Measurements from ENCODE around the gene C2CD5. TPM values are rescaled to one million over a fixed set of nuclear protein-coding genes. Genes with fewer than 3 reads are reported as not detected.
"Not testable (repeated sequence)": the region's sequence is repeated elsewhere in the genome, so short reads cannot be mapped to it uniquely, and the experiment has no call there.

Gene C2CD5
- total RNA-seq, 2 experiments from 2014 or later, result 48.5 to 54.2 TPM

DNA sequence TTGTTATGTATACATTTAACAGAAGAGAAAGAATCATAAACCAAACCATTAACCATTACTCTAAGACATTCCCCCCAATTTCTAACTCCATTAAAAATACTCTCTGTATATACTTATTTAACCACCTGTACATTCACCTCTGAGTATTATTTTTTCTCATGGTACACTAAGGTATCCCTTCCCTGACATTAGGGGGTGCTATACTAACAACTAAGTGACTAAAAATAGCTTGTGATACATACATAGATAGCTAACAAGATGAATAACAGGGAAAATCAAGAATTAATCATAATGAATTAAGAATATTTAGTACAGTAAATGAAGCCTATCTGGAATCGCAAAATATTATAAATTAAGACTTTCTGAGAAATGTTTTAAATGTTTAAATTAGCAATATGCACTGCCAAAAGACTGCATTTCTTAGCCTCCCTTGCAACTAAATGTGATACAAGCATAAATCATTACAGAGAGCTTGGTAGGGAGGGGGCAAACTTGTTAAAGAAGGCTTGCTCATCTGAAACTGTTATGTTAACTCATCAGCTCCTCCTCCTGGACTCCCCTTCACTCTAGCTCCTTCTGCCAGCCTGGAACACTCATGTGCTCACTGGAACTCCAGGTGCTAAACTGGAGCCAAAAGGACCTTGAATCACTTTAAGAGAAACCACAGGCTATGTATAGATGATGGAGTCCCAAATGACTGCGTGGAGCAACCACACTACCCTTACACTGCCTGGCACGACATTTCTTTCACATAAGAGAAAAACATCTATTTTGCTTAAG lies 14.9 kb downstream of the C2CD5 start:
- Mint-ChIP-seq H3K9me3 (no peaks in the 10 kb centered on the region), H3K4me3 (no peak overlapping the region), H3K4me1 (peaks cover 6% of the 10 kb centered on the region), H3K36me3 (peaks cover 26% of the 10 kb centered on the region), H3K27me3 (no peaks in the 10 kb centered on the region), H3K27ac (no peak overlapping the region)
- ATAC-seq (ENCODE audit: low read depth) (peak; percentile 74), DNase-seq (no peak)
- POLR2A ChIA-PET, result interaction anchor here (1.7 kb wide), 1 partner anchor 15 kb away, joined by 5 read pairs; the partner anchor contains the start of gene C2CD5

DNA sequence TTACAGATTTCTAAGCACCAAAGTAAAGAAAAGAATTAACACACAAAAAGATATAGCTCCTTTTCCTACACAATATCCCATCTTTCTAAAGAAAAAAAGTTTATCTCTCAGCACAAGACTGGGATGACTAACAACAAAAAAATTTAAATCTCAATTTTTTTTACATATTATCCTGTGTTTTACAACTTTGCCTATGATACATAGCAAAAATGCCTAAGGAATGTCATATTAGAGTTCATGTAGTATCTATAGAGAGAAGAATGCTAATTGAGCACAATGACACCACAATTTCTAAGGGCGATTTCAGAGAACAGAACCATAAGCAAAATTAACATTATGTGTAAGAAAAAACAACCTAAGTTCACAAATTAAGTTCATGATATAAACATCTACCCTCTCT lies 16.3 kb downstream of the C2CD5 start:
- peaks cover 5% of the 10 kb centered on the region for H3K4me1 Mint-ChIP-seq
- POLR2A ChIA-PET, result no interaction called here
- H3K27me3 Mint-ChIP-seq, result no peaks in the 10 kb centered on the region
- H3K4me3 Mint-ChIP-seq, result no peak overlapping the region
- DNase-seq (no peak), ATAC-seq (ENCODE audit: low read depth) (no peak)
- no peak overlapping the region for H3K27ac Mint-ChIP-seq
- H3K36me3 Mint-ChIP-seq, result peaks cover 22% of the 10 kb centered on the region
- no peaks in the 10 kb centered on the region for H3K9me3 Mint-ChIP-seq

GRCh38 chr12:22526836-22527235 lies 17.5 kb downstream of the C2CD5 start:
- no peak overlapping the region for H3K27ac Mint-ChIP-seq
- no peaks in the 10 kb centered on the region for H3K27me3 Mint-ChIP-seq
- ATAC-seq (ENCODE audit: low read depth), result no peak
- POLR2A ChIA-PET, result no interaction called here
- no peak overlapping the region for H3K4me3 Mint-ChIP-seq
- no peak for DNase-seq
- H3K36me3 Mint-ChIP-seq, result peaks cover 19% of the 10 kb centered on the region
- H3K4me1 Mint-ChIP-seq, result peaks cover 5% of the 10 kb centered on the region
- no peaks in the 10 kb centered on the region for H3K9me3 Mint-ChIP-seq

- peaks cover 11% of the 10 kb centered on the region for H3K36me3 Mint-ChIP-seq
- H3K27ac Mint-ChIP-seq, result no peak overlapping the region
- H3K4me1 Mint-ChIP-seq, result peaks cover 5% of the 10 kb centered on the region
- ATAC-seq (ENCODE audit: low read depth) (no peak), DNase-seq (no peak)
- POLR2A ChIA-PET, result interaction anchor here (0.9 kb wide), 1 partner anchor 19 kb away, joined by 3 read pairs; the partner anchor contains the start of gene C2CD5
- H3K27me3 Mint-ChIP-seq, result no peaks in the 10 kb centered on the region
- no peak overlapping the region for H3K4me3 Mint-ChIP-seq
- H3K9me3 Mint-ChIP-seq, result no peaks in the 10 kb centered on the region
These were observed 18.9 kb downstream of the C2CD5 start for GRCh38 chr12:22525426-22525825.

DNA sequence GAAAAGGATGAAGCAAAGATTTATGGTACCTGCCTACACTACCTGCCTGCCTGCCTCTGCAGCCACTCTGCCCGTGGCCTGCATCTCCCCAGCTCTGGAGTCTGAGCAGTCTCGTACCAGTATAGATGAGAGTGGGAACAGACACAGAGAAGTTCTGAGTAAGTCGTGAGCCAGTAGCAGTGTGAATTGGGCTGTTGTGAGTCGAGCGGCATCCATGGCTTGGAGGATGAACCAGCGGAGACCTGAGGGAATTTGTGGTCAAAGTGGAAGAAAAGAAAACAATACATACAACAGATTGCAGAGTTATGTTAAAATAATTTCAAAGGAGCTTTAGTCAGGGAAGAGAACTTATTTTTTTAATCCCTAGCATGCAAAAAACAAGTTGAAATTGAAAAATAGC lies 25.3 kb downstream of the C2CD5 start:
- ATAC-seq (ENCODE audit: low read depth), result no peak
- Mint-ChIP-seq H3K27ac (no peak overlapping the region), H3K36me3 (peaks cover 21% of the 10 kb centered on the region), H3K27me3 (no peaks in the 10 kb centered on the region), H3K9me3 (no peaks in the 10 kb centered on the region), H3K4me3 (no peak overlapping the region), H3K4me1 (no peaks in the 10 kb centered on the region)
- DNase-seq, result no peak
- POLR2A ChIA-PET, result interaction anchor here (0.6 kb wide), 1 partner anchor 21 kb away, joined by 4 read pairs; no protein-coding TSS in a partner anchor

DNA sequence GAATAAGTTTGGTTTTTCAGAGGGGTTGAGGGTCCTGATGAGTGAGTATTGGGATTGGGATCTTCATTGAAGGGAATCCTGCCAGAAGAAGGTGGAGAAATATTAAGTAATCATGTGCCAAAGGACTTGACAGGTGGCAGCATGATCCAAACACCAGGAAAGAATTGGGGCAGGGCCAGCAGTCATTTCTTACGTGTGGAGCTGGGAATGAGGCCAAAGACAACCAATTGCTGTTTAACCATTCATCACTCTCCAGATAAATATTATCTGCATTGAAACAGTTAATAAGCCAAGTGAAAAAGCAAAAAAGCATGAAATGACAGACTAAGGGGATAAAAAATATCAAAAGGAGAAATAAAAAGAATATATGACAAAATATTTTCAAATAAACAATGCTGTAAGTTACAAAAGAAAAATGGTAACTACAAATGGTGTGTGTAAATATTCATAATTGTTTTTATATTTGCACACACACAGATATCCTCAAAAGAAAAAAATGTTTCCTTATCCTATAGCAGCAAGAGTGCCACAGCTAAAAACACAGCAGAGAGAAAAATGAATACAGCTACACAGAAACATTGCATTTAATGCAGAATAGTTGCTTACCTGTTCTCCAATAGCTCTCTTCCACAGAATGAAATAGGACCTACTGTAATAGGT lies 26.2 kb downstream of the C2CD5 start:
- H3K4me3 Mint-ChIP-seq, result no peak overlapping the region
- no peaks in the 10 kb centered on the region for H3K9me3 Mint-ChIP-seq
- POLR2A ChIA-PET, result no interaction called here
- H3K36me3 Mint-ChIP-seq, result peaks cover 19% of the 10 kb centered on the region
- no peaks in the 10 kb centered on the region for H3K4me1 Mint-ChIP-seq
- ATAC-seq (ENCODE audit: low read depth) (no peak), DNase-seq (no peak)
- H3K27ac Mint-ChIP-seq, result no peak overlapping the region
- no peaks in the 10 kb centered on the region for H3K27me3 Mint-ChIP-seq

DNA sequence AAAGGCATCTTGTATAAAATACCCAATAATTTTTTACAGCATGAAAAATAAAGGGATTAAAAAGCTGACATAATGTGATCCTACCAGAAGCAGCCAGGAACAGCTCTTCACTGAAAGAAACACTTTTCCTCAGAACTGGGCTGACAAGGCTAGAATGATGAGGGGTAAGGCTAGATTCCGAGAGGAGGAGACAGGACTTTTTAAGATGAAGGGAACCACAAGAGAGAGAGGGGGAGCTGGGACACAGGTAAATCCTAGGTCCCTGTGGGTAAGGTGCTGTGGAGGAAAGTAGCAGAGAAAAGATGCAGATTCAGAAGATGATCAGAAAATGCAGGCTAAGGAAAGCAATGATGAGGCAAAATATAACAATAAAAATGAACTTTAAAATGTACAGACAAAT lies 29.5 kb downstream of the C2CD5 start:
- POLR2A ChIA-PET, result no interaction called here
- Mint-ChIP-seq H3K4me3 (no peak overlapping the region), H3K4me1 (no peaks in the 10 kb centered on the region), H3K27me3 (no peaks in the 10 kb centered on the region), H3K27ac (no peak overlapping the region), H3K9me3 (no peaks in the 10 kb centered on the region), H3K36me3 (peaks cover 15% of the 10 kb centered on the region)
- no peak for DNase-seq
- no peak for ATAC-seq (ENCODE audit: low read depth)

GRCh38 chr12:22505826-22506225 lies 38.5 kb downstream of the C2CD5 start:
- no peak for DNase-seq
- Mint-ChIP-seq H3K27me3 (no peaks in the 10 kb centered on the region), H3K36me3 (peaks cover 11% of the 10 kb centered on the region), H3K4me3 (no peak overlapping the region), H3K4me1 (peaks cover 1% of the 10 kb centered on the region), H3K27ac (no peak overlapping the region), H3K9me3 (no peaks in the 10 kb centered on the region)
- POLR2A ChIA-PET, result no interaction called here
- ATAC-seq (ENCODE audit: low read depth), result no peak

- Mint-ChIP-seq H3K9me3 (no peaks in the 10 kb centered on the region), H3K4me1 (no peaks in the 10 kb centered on the region), H3K4me3 (no peak overlapping the region), H3K27ac (no peak overlapping the region), H3K27me3 (no peaks in the 10 kb centered on the region), H3K36me3 (peaks cover 12% of the 10 kb centered on the region)
- ATAC-seq (ENCODE audit: low read depth) (no peak), DNase-seq (no peak)
- POLR2A ChIA-PET, result no interaction called here
These were observed 44.2 kb downstream of the C2CD5 start for GRCh38 chr12:22500100-22500499.

GRCh38 chr12:22499445-22499844 lies 44.9 kb downstream of the C2CD5 start:
- DNase-seq (no peak), ATAC-seq (ENCODE audit: low read depth) (no peak)
- Mint-ChIP-seq H3K36me3 (peaks cover 8% of the 10 kb centered on the region), H3K27me3 (no peaks in the 10 kb centered on the region), H3K9me3 (no peaks in the 10 kb centered on the region), H3K27ac (no peak overlapping the region), H3K4me1 (no peaks in the 10 kb centered on the region), H3K4me3 (no peak overlapping the region)
- POLR2A ChIA-PET, result no interaction called here

- ATAC-seq (ENCODE audit: low read depth) (no peak), DNase-seq (no peak)
- Mint-ChIP-seq H3K27me3 (no peaks in the 10 kb centered on the region), H3K36me3 (peaks cover 26% of the 10 kb centered on the region), H3K9me3 (no peaks in the 10 kb centered on the region), H3K27ac (no peak overlapping the region), H3K4me3 (no peak overlapping the region), H3K4me1 (no peaks in the 10 kb centered on the region)
- POLR2A ChIA-PET, result no interaction called here
These were observed 50.0 kb downstream of the C2CD5 start for GRCh38 chr12:22494319-22494718.

- Mint-ChIP-seq H3K27me3 (no peaks in the 10 kb centered on the region), H3K36me3 (peaks cover 25% of the 10 kb centered on the region), H3K27ac (peak overlapping the region; percentile 10), H3K4me1 (no peaks in the 10 kb centered on the region), H3K9me3 (peaks cover 1% of the 10 kb centered on the region), H3K4me3 (no peak overlapping the region)
- POLR2A ChIA-PET, result no interaction called here
- ATAC-seq (ENCODE audit: low read depth) (no peak), DNase-seq (no peak)
These were observed 53.3 kb downstream of the C2CD5 start for GRCh38 chr12:22491034-22491433.

GRCh38 chr12:22488478-22488877 lies 55.9 kb downstream of the C2CD5 start:
- Mint-ChIP-seq H3K9me3 (peaks cover 1% of the 10 kb centered on the region), H3K36me3 (peaks cover 31% of the 10 kb centered on the region), H3K4me3 (no peak overlapping the region), H3K27ac (no peak overlapping the region), H3K4me1 (no peaks in the 10 kb centered on the region), H3K27me3 (no peaks in the 10 kb centered on the region)
- POLR2A ChIA-PET, result no interaction called here
- ATAC-seq (ENCODE audit: low read depth) (no peak), DNase-seq (no peak)

DNA sequence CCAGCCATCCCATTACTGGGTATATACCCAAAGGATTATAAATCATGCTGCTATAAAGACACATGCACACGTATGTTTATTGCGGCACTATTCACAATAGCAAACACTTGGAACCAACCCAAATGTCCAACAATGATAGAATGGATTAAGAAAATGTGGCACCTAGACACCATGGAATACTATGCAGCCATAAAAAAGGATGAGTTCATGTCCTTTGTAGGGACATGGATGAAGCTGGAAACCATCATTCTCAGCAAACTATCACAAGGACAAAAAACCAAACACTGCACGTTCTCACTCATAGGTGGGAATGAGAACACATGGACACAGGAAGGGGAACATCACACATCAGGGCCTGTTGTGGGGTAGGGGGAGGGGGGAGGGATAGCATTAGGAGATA lies 56.7 kb downstream of the C2CD5 start:
- H3K4me3 Mint-ChIP-seq; ATAC-seq (ENCODE audit: low read depth); H3K9me3 Mint-ChIP-seq; H3K27ac Mint-ChIP-seq; H3K27me3 Mint-ChIP-seq; H3K4me1 Mint-ChIP-seq; DNase-seq; POLR2A ChIA-PET: not testable (repeated sequence)
- peaks cover 28% of the 10 kb centered on the region for H3K36me3 Mint-ChIP-seq
